RKO (cell line): ENCODE results near the gene TULP3.
"Not testable (repeated sequence)": the region's sequence is repeated elsewhere in the genome, so short reads cannot be mapped to it uniquely, and the experiment has no call there.

Source experiments
- DNase-seq: peaks from one replicate; pipeline ENCODE4 v3.0.0-alpha.2; 2016; ENCODE audit warnings: low spot score

The TULP3 gene

GRCh38 chr12:2890388-2891239 lies at the start of gene TULP3:
TSS of gene TULP3 (plus strand) at chr12:2890891. CDS start at chr12:2890948, 57 bp downstream.
- peak; percentile 97 for DNase-seq

- DNase-seq = no peak
Measured at GRCh38 chr12:2841056-2841650, 49.5 kb upstream of the TULP3 start.

- no peak for DNase-seq
Measured at GRCh38 chr12:2842948-2843347, 47.7 kb upstream of the TULP3 start.

GRCh38 chr12:2844786-2845185 lies 45.9 kb upstream of the TULP3 start:
- DNase-seq = no peak

- DNase-seq = no peak
Measured at GRCh38 chr12:2845280-2845679, 45.4 kb upstream of the TULP3 start.

GRCh38 chr12:2851931-2852330 lies 38.8 kb upstream of the TULP3 start:
- no peak for DNase-seq

- peak; percentile 62 for DNase-seq
Measured at GRCh38 chr12:2853626-2854025, 37.1 kb upstream of the TULP3 start.

GRCh38 chr12:2854669-2855453 lies 35.8 kb upstream of the TULP3 start:
- no peak for DNase-seq

GRCh38 chr12:2855546-2855945 lies 35.1 kb upstream of the TULP3 start:
- DNase-seq = no peak

GRCh38 chr12:2856051-2856450 lies 34.6 kb upstream of the TULP3 start:
- DNase-seq = peak; percentile 64

GRCh38 chr12:2857021-2857431 lies 33.7 kb upstream of the TULP3 start, which contains the start of gene TEX52:
TSS of gene TEX52 (minus strand) at chr12:2857039. CDS start at chr12:2857026, 13 bp downstream.
- no peak for DNase-seq

GRCh38 chr12:2857576-2857975 lies 33.1 kb upstream of the TULP3 start:
- no peak for DNase-seq

GRCh38 chr12:2858334-2858733 lies 32.4 kb upstream of the TULP3 start:
- DNase-seq = no peak

- no peak for DNase-seq
Measured at GRCh38 chr12:2858944-2859421, 31.7 kb upstream of the TULP3 start.

- no peak for DNase-seq
Measured at GRCh38 chr12:2860170-2860569, 30.5 kb upstream of the TULP3 start.

- DNase-seq = no peak
Measured at GRCh38 chr12:2862876-2863275, 27.8 kb upstream of the TULP3 start.

- DNase-seq = not testable (repeated sequence)
Measured at GRCh38 chr12:2863402-2863801, 27.3 kb upstream of the TULP3 start.

GRCh38 chr12:2864198-2864597 lies 26.5 kb upstream of the TULP3 start:
- DNase-seq = no peak

- DNase-seq = not testable (repeated sequence)
Measured at GRCh38 chr12:2868986-2869632, 21.6 kb upstream of the TULP3 start.

GRCh38 chr12:2876431-2877046 lies 14.2 kb upstream of the TULP3 start:
- peak; percentile 64 for DNase-seq
